ENCODE results near the gene LRRC53.

Gene LRRC53

DNA sequence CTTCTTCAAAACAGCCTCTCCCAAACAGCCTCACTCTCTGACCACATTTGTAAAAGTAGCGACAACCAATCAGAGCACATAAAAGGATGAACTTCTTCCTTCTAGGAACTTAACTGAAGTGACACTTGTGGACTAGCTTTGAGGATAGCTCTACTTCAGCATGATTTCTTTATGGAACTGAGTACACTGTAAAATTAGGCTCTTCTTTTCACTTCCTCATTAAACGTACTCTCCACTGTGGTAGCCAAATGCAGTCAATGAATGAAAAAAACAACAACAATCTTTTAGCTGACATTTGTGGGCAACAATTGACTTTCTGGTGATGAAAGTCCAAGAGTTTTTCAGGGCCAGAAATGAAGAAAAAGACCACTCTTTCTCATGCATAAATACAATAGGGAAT lies 9.6 kb downstream of the LRRC53 start:
- DNase-seq (ENCODE audit: low read depth, low spot score): no peak

GRCh38 chr1:74502432-74502831 lies 10.0 kb downstream of the LRRC53 start:
- no peak for DNase-seq (ENCODE audit: low read depth, low spot score)

GRCh38 chr1:74498901-74499300 lies 13.5 kb downstream of the LRRC53 start:
- DNase-seq (ENCODE audit: low read depth, low spot score): no peak

DNA sequence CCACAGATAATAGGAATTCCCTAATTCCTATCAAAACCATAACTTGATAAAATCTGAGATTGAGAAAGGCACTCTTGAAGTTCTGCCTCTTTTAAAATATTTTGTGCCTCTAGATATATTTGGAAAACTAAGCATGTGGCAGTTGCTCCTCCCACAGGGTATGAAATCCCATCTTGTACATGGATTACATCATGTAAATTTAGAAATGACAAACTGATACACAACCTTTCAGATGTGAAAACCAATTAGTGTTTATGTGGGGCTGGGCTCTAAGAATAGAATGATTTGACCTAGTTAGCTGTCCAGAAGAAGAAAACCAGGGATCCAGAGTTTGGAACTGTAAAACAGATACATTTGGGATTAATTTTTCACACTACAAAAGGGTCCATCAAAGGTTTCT lies 15.7 kb downstream of the LRRC53 start:
- no peak for DNase-seq (ENCODE audit: low read depth, low spot score)

DNA sequence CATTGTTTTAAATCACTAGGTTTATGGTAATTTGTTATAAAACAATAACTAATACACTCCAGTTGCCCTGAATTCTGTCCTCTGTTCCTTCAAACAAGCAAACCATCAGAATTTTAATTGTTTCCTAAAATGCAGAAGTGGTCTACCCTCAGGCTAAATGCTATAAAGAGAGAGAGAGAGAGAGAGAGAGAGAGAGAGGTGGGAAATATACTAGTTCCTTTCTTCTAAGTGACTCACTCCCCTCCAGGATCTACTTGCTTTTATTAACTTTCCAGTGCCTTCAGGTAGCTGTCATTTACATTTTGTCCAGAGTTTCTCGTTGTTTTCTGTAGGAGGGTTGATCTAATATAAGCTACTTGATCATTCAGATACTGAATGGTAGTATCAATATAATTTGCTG lies 26.4 kb downstream of the LRRC53 start:
- no peak for DNase-seq (ENCODE audit: low read depth, low spot score)

GRCh38 chr1:74485622-74486021 lies 26.8 kb downstream of the LRRC53 start:
- DNase-seq (ENCODE audit: low read depth, low spot score): no peak

GRCh38 chr1:74481607-74482006 lies 30.8 kb downstream of the LRRC53 start:
- DNase-seq (ENCODE audit: low read depth, low spot score): no peak

GRCh38 chr1:74480068-74480467 lies 32.3 kb downstream of the LRRC53 start:
- DNase-seq (ENCODE audit: low read depth, low spot score): no peak

DNA sequence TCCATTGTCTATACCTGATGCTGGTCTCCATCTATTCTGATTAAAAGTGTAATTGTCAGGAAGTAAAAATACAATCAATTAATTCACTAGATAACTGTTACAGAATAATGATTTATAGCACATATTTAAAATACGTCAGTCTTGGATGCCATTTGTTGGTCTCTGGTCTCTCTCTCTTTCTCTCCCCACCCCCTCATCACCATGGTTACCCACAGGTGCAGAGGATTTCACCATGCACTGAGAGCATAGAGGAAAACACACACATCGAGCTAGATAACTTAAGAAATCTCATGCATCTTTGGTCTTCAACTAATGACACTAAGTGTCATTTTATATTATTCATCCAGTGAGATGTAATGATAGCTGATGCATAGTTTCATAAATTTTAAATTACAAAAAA lies 33.4 kb downstream of the LRRC53 start:
- no peak for DNase-seq (ENCODE audit: low read depth, low spot score)

- no peak for DNase-seq (ENCODE audit: low read depth, low spot score)
These were observed 37.8 kb downstream of the LRRC53 start for GRCh38 chr1:74474585-74474984.

GRCh38 chr1:74471470-74471869 lies 40.9 kb downstream of the LRRC53 start:
- DNase-seq (ENCODE audit: low read depth, low spot score): no peak

GRCh38 chr1:74470936-74471335 lies 41.5 kb downstream of the LRRC53 start:
- no peak for DNase-seq (ENCODE audit: low read depth, low spot score)

DNA sequence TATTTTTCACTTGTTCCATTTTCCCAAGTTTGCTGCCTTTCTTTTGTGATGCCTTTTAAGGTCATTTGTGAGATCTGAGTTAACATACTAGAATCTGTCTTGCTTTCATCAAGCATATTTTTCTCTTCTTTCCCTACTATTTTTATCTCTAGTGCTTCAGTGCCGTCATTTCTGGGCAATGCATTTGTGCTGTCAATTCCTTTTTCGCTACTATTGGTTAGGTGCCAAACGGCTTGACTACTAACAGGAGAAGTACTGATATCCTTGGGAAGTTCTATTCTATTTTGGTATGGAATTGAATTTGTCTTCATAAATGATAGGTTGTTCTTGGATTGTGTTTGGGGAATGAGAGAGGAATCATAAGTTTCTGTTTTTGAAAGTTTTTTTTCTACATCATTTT lies 42.2 kb downstream of the LRRC53 start:
- DNase-seq (ENCODE audit: low read depth, low spot score): no peak

DNA sequence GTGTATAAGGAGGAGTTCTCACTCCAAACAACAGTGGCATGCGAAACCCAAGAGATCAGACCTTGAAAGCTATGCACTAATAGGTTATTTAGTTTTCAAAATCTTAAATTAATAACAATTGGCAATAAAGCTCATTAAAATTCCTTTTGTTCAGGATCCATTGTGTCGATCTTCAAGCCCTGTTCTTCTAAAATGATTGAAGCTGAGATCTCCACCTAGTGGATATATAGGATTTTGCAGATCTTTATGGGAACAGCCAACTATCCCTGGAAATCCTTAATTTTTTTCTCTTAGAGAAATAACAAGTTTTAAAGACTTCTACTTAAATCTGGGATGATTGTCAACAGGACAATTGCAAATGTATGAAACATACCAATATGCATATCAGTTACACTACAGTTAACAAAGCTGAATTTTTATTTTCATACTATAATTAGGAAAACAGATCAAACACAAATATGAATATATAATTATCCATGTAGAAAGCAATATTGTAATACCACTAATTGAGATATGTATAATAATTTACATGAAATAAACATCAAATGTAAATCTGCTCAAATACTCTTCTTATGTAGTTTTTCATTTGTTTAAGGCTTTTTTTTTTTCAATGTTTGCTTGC lies 43.3 kb downstream of the LRRC53 start:
- no peak for DNase-seq (ENCODE audit: low read depth, low spot score)

- no peak for DNase-seq (ENCODE audit: low read depth, low spot score)
These were observed 44.5 kb downstream of the LRRC53 start for GRCh38 chr1:74467786-74468377.

- DNase-seq (ENCODE audit: low read depth, low spot score): no peak
These were observed 47.2 kb downstream of the LRRC53 start for GRCh38 chr1:74465193-74465681.

GRCh38 chr1:74464037-74464436 lies 48.4 kb downstream of the LRRC53 start:
- no peak for DNase-seq (ENCODE audit: low read depth, low spot score)

DNA sequence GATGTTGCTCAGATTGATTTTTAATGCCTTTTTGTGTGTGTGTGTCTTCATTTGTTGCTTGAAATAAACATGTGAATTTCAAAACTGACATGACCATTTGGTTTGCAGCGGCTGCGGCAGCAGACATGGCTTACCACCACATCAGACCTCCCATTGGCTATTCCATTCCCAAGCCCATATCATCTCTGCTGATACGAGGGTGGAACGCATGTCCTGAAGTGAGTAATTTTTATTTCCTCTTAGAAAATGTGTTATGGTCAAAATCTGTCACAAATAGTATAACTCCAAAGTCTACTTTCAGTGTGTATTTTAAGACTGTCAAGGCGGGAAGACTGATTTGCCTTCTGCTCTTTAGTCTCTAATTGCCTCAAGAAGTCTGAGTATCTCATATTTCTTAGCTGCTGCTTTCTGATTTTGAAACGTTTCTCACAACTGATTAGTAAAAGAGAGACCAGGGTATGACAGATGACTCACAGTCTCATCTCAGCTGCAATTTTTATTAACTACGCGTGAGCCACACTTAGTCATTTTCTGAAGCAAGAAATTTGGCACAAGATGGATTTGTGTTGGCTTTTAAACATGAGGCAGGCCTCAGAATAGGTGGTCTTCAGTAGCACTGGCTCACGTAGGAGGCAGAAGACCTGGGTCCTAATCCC lies 49.0 kb downstream of the LRRC53 start:
- DNase-seq (ENCODE audit: low read depth, low spot score): no peak

DNA sequence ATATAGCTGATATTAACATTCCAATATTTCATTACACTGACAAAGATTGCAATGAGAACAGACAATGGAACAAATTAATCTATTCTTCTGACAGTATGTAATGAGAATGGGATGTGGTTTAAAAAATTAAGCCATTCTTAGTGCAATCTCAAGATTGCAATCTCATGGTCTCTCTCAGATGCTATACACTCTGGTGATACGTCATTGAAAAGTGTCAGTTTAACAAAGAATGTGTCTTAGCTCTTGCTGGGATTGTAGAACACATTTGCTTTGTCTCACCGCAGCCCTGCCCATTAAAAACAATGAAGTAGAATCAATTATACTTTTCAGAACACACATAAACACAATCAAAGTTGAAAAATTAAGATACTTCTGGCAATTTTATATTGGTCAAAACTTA lies 55.2 kb downstream of the LRRC53 start:
- DNase-seq (ENCODE audit: low read depth, low spot score): no peak

DNA sequence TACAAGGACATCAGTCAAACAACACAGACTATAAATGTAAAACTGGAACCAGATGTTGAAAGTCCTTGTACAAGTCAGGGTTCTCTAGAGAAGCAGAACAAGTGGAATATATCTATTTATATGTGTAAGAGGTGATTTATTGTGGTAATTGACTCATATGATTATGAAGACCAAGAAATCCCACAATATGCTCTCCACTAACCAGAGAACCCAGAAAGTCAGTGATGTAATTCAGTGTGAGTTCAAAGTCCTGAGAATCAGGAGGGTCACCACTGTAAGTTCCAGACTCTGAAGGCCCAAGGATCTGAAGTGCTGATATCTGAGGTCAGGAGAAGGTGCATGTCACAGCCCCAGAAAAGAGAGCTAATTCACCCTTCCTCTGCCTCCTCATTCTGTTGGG lies 57.0 kb downstream of the LRRC53 start:
- no peak for DNase-seq (ENCODE audit: low read depth, low spot score)

DNA sequence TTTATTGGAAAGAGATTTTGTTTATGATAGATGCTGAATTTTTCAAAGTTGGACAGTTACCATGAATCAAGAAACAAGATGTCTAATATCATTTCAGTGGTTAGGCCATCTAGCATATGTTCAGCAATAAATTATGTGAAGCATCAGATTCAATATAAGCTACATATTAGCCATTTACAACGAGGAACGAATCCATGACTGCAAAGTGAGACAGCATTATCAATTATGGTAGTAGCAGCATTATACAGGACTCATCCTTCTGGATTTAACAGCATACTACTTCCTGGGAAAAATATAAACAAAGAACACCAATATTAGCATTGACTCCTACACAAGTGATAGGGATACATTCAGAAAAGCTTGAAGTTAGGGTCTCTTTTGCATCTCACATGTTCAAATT lies 59.1 kb downstream of the LRRC53 start:
- DNase-seq (ENCODE audit: low read depth, low spot score): no peak

DNA sequence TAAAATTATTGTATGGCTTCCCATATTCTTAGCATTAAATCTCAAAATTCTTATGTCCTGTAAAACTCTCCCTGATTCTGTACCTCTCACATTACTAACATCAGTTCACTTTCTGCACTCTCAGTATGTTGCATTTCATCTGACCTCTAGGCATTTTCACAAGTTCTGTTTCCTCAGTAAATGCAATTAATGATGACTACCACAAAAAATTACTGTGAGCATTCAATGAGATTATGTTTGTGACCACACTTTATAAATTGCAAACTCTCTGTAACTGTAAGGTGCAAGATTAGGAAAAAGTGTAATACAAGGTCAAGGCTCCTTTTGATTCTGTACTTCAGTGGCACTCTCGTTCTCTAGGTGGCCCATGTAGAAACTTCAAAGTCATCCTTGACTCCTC lies 60.4 kb downstream of the LRRC53 start:
- DNase-seq (ENCODE audit: low read depth, low spot score): no peak

- DNase-seq (ENCODE audit: low read depth, low spot score): no peak
These were observed 75.4 kb downstream of the LRRC53 start for GRCh38 chr1:74437035-74437434.
